Body of pancreas (tissue), 4 donors: Measurements from ENCODE around the gene DNAI2. TPM values are rescaled to one million over a fixed set of nuclear protein-coding genes. Genes with fewer than 3 reads are reported as not detected.

Experiments
- ATAC-seq: fragments of 150-250 bp; one replicate; pipeline ENCODE4 v1.9.1; 2016
- DNase-seq, 4 donors: peaks; one replicate each; pipeline ENCODE4 v3.0.0-alpha.2; 2019
- H3K27ac ChIP-seq, 4 donors: fragments of 200-600 bp; sonication (generic); 1 replicate in 3 of 4; 2 replicates in 1 of 4; pipeline versions ENCODE4 v1.5.1 to v1.6.1; 2016 to 2019; ENCODE audit warnings: mild to moderate bottlenecking in 1 of 4, mixed read lengths in 1 of 4, moderate library complexity in 1 of 4
- H3K27me3 ChIP-seq, 2 donors: fragments of 200-600 bp; sonication (generic); one replicate each; pipeline ENCODE4 v1.6.0; 2016; ENCODE audit warnings: mild to moderate bottlenecking in 1 of 2
- H3K36me3 ChIP-seq, 2 donors: fragments of 200-600 bp; sonication (generic); replicated peaks in 1 of 2; 2 replicates each; pipeline ENCODE4 v1.5.1; 2016; ENCODE audit warnings: low read depth in 2 of 2; ENCODE audit not compliant: insufficient read depth in 1 of 2
- H3K4me1 ChIP-seq: fragments of 200-600 bp; sonication (generic); one replicate; pipeline ENCODE4 v1.6.0; 2016
- H3K4me3 ChIP-seq, 2 donors: fragments of 200-600 bp; sonication (generic); 1 replicate in 1 of 2; 2 replicates in 1 of 2; pipeline ENCODE4 v1.5.1; 2016 to 2019
- H3K9me3 ChIP-seq, 3 donors: fragments of 200-600 bp; sonication (generic); 1 replicate in 2 of 3; 2 replicates in 1 of 3; pipeline ENCODE4 v1.5.1; 2016
- POLR2A ChIP-seq, 3 donors: fragments of 450-650 bp; IDR thresholded peaks; one replicate each; pipeline ENCODE4 v1.6.1; 2016; ENCODE audit warnings: antibody characterized with exemption in 3 of 3, mild to moderate bottlenecking in 2 of 3
- WGBS, 2 donors: methylation state at CpG; one replicate each; pipeline ENCODE4 v1.1.5; 2017; 5-methylcytosine and 5-hydroxymethylcytosine counted together
- intact Hi-C: fragments of 100-400 bp; cut with DNase I; formaldehyde crosslinking; loops from one replicate; pipeline ENCODE4 v1.15.1; 2023
- total RNA-seq, 2 donors: library from RNA; depleted of rRNA; stranded (reverse); fragments of >200 nt; gene quantifications; one replicate each; pipeline ENCODE4 v1.1.0, GENCODE V29; 2016
- TF ChIP-seq, protein P1 (sequence below), 7 experiments: fragments of 450-650 bp in 4 of 7; fragments of 200-600 bp in 3 of 7; sonication (generic) in 3 of 7; IDR thresholded peaks; one replicate each; pipeline ENCODE4 v1.5.1; 2016 to 2019; ENCODE audit warnings: antibody characterized with exemption in 7 of 7

DNAI2 gene
- total RNA-seq, 2 donors from 2014 or later: not detected

DNA sequence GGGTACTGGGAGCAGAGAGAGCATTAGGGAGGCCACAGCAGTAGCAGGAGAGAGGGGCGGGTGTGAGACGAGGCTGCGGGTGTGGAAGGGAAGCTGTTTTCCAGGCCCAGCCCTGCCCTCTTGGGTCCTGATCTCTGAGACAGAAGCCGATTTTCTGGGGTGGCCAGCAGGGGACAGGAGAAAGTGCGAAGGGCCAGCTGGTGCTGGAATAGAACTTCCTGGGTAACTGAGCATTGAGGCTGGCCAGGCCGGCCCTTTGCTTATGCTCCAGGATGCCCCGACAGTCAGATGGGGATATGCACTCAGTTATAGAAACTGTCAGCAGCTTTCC, 86.8 kb downstream of the DNAI2 start:
- H3K9me3 ChIP-seq: no peaks in the 10 kb centered on the region
- peaks cover 26% of the 10 kb centered on the region for H3K4me1 ChIP-seq
- WGBS, 2 donors: 28 to 36% methylated on average over 6 to 7 of the region's 7 CpGs
- H3K27ac ChIP-seq: no peak overlapping the region
- no peak for ATAC-seq
- intact Hi-C loops: no loop called here
- no peaks in the 10 kb centered on the region for H3K36me3 ChIP-seq
- no peak for DNase-seq
- H3K4me3 ChIP-seq: no peak overlapping the region
- H3K27me3 ChIP-seq: peaks cover 0 to 26% of the 10 kb centered on the region in 2 donors
- TF ChIP-seq POLR2A (IDR thresholded peaks at IDR 0.05): no peak

DNA sequence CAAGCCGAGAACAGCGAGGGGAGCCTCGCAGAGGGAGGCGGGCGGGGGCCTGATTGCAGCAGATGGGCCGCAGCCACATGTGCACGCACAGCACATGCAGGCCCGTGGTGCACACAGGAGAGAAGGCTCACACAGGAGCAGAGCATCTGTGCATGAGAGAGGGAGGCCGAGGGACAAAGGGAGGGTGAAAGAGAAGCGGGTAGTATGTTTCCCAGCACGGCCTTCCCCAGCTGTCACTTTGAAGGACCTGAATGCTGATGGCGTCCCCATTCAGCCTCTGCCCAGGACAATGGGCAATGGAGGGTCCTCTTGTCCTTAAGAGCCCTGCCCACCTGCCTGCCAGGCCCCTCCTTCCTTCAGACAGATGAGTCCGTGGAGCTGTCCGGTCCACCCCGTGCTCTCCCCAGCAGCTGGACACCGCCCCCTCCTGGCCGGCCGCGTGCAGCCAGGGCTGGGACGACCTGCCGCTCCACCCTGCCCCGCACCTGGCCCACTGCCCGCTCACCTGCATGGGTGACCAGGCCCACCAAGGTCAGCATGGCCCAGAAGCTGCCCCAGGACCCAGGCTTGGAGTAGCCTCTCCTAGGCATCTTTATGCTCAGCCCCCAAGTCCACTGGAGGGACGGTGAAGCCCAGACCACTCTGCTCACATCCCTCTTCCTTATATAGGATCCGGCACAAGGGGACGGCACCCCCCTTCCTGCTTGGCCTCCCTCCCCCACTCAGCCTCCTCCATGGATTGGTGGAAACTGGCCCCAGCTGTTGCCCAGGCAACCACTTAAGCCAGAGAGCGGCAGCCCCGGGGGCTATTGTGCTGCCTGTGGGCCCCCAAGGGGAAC, 87.4 kb downstream of the DNAI2 start, which contains the start of gene BTBD17:
Gene BTBD17, minus strand, starts transcription at position 639 of the 839 bp plus-strand sequence. Its CDS starts 49 bp downstream, at position 590.
- Histone ChIP-seq H3K4me1 (peaks cover 24% of the 10 kb centered on the region), H3K36me3 (no peaks in the 10 kb centered on the region), H3K9me3 (no peaks in the 10 kb centered on the region), H3K4me3 (no peak within 1 kb of the TSS), H3K27ac (no peak within 1 kb of the TSS), H3K27me3 (peaks cover 0 to 26% of the 10 kb centered on the region in 2 donors)
- peak; percentile 53 for ATAC-seq
- WGBS, 2 donors: 21 to 28% methylated on average over 9 to 28 of the region's 28 CpGs
- TF ChIP-seq, protein P1, sequence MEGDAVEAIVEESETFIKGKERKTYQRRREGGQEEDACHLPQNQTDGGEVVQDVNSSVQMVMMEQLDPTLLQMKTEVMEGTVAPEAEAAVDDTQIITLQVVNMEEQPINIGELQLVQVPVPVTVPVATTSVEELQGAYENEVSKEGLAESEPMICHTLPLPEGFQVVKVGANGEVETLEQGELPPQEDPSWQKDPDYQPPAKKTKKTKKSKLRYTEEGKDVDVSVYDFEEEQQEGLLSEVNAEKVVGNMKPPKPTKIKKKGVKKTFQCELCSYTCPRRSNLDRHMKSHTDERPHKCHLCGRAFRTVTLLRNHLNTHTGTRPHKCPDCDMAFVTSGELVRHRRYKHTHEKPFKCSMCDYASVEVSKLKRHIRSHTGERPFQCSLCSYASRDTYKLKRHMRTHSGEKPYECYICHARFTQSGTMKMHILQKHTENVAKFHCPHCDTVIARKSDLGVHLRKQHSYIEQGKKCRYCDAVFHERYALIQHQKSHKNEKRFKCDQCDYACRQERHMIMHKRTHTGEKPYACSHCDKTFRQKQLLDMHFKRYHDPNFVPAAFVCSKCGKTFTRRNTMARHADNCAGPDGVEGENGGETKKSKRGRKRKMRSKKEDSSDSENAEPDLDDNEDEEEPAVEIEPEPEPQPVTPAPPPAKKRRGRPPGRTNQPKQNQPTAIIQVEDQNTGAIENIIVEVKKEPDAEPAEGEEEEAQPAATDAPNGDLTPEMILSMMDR (IDR thresholded peaks at IDR 0.05): peak; percentile 53 to 62 (median 58)
- no peak for TF ChIP-seq POLR2A (IDR thresholded peaks at IDR 0.05)
- intact Hi-C loops: no loop called here
- DNase-seq: peak; percentile 54 to 77 (median 60)

DNA sequence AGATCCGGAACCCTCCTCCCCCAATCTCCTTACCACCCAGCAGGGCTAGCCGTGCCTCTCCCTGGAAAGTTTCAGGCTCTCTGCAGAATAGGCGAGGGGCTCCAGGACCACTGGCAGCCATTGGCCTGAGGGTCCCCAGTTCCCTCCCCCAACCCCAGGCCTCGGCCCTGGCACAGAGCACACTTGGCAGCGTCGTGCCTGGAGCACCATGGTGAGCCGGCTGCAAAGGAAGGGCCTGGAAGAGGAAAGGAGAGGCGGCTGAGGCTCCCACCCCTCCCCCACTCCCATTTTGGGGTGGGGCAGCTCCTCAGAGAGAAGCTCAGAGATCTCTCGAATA, 88.0 kb downstream of the DNAI2 start:
- ATAC-seq (no peak), DNase-seq (no peak)
- intact Hi-C loops: no loop called here
- Histone ChIP-seq H3K36me3 (no peaks in the 10 kb centered on the region), H3K27ac (no peak overlapping the region), H3K4me3 (no peak overlapping the region), H3K27me3 (peaks cover 0 to 24% of the 10 kb centered on the region in 2 donors), H3K4me1 (peaks cover 18% of the 10 kb centered on the region), H3K9me3 (no peaks in the 10 kb centered on the region)
- 13 to 21% methylated on average over 7 to 9 of the region's 9 CpGs for WGBS, 2 donors
- TF ChIP-seq POLR2A (IDR thresholded peaks at IDR 0.05): no peak
- TF ChIP-seq, protein P1 (IDR thresholded peaks at IDR 0.05): no peak

DNA sequence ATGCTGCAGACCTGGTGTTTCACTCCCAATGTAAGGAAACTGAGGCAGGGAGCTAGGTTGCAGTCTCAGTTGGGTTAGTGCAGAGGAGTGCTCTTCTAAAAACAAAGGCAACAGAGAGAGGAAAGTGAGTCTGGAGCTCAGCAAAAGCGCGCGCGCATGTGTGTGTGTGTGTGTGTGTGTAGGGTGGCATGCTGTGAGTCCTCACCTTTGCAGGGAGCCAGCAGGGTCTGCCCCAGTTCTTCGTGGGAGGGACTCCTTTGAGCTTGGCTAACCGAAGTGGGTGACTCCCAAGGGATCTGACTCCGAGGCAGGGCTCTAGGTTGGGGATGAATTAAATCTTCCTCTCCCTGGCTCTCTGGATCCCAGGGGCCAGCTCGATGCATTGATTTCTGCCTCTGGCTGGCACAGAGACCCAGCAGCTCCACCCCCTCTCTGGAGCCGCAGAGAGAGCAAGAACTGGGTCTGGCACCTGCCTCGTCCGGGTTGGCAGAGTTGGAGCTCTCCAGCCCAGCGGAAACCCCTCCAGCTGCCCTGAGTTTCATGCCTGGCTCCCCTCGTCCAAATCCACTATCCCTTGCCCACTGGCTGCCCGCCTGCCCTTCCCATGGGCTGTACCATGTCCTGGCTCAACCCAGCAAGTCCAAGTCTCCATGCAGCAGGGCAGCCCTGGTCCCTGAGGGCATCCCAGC, 88.9 kb downstream of the DNAI2 start:
- no peaks in the 10 kb centered on the region for H3K36me3 ChIP-seq
- no peaks in the 10 kb centered on the region for H3K9me3 ChIP-seq
- peaks cover 0 to 15% of the 10 kb centered on the region in 2 donors for H3K27me3 ChIP-seq
- H3K4me3 ChIP-seq: no peak overlapping the region
- intact Hi-C loops: no loop called here
- TF ChIP-seq POLR2A (IDR thresholded peaks at IDR 0.05): no peak
- TF ChIP-seq, protein P1 (IDR thresholded peaks at IDR 0.05): no peak
- DNase-seq (no peak), ATAC-seq (no peak)
- peaks cover 12% of the 10 kb centered on the region for H3K4me1 ChIP-seq
- 17 to 31% methylated on average over 8 to 14 of the region's 14 CpGs for WGBS, 2 donors
- H3K27ac ChIP-seq: no peak overlapping the region

Other genes starting within 250 kb of the DNAI2 start
- 100 to 1,000 TPM; 141 to 156 TPM for gene RPL38, start 70.6 kb upstream of the DNAI2 start, total RNA-seq
- 10 to 100 TPM in 1 of 2 donors, 1 to 10 TPM in 1; 8.0 to 14.8 TPM for gene TTYH2, start 60.7 kb upstream of the DNAI2 start, total RNA-seq
- gene KIF19, start 52.0 kb downstream of the DNAI2 start, total RNA-seq: 1 to 10 TPM; 2.3 to 3.3 TPM
- gene BTBD17, start 87.6 kb downstream of the DNAI2 start, total RNA-seq: 1 to 10 TPM in 1 of 2 donors, not detected in 1; 1.0 TPM
- gene GPR142, start 93.3 kb downstream of the DNAI2 start, total RNA-seq: under 1 TPM; 0.52 to 0.66 TPM
- gene GPRC5C, start 157.9 kb downstream of the DNAI2 start, total RNA-seq: 10 to 100 TPM; 68.0 to 71.2 TPM
- 1 to 10 TPM; 2.0 to 3.1 TPM for gene CD300A, start 192.4 kb downstream of the DNAI2 start, total RNA-seq